Hematopoietic multipotent progenitor cell treated with erythropoietin and hydrocortisone succinate and interleukin-3 and kit ligand, for 17 days (in vitro differentiated cells): ENCODE measurements around the gene EHD1.

Experiments used
- DNase-seq: peaks from one replicate; pipeline ENCODE4 v3.0.0-alpha.2; 2015; ENCODE audit warnings: low spot score

Gene EHD1

GRCh38 chr11:64909653-64910343 is 31.4 kb upstream of the EHD1 start:
- DNase-seq = no peak

- no peak for DNase-seq
Measured at GRCh38 chr11:64908766-64909165, 30.3 kb upstream of the EHD1 start.

GRCh38 chr11:64906314-64906635 is 27.9 kb upstream of the EHD1 start:
- no peak for DNase-seq

GRCh38 chr11:64905516-64906313 is 27.3 kb upstream of the EHD1 start:
- DNase-seq = no peak

- DNase-seq = no peak
Measured at GRCh38 chr11:64903291-64903833, 24.9 kb upstream of the EHD1 start.

GRCh38 chr11:64902102-64902900 is 23.9 kb upstream of the EHD1 start:
- DNase-seq = no peak

GRCh38 chr11:64900774-64901173 is 22.4 kb upstream of the EHD1 start:
- no peak for DNase-seq

- DNase-seq = no peak
Measured at GRCh38 chr11:64900263-64900678, 21.9 kb upstream of the EHD1 start.

GRCh38 chr11:64898541-64898940 is 20.1 kb upstream of the EHD1 start:
- no peak for DNase-seq

GRCh38 chr11:64898076-64898445 is 19.6 kb upstream of the EHD1 start:
- no peak for DNase-seq

GRCh38 chr11:64897381-64898075 is 19.1 kb upstream of the EHD1 start:
- no peak for DNase-seq

GRCh38 chr11:64896448-64897022 is 18.1 kb upstream of the EHD1 start:
- DNase-seq = no peak

GRCh38 chr11:64894812-64895452 is 16.5 kb upstream of the EHD1 start:
- no peak for DNase-seq

GRCh38 chr11:64894070-64894811 is 15.8 kb upstream of the EHD1 start:
- peak; percentile 90 for DNase-seq

GRCh38 chr11:64893194-64894069 is 15.0 kb upstream of the EHD1 start:
- peak; percentile 23 for DNase-seq

- no peak for DNase-seq
Measured at GRCh38 chr11:64892838-64893193, 14.4 kb upstream of the EHD1 start.

- DNase-seq = no peak
Measured at GRCh38 chr11:64892411-64892831, 14.0 kb upstream of the EHD1 start.

GRCh38 chr11:64891880-64892279 is 13.5 kb upstream of the EHD1 start:
- no peak for DNase-seq

GRCh38 chr11:64891215-64891848 is 12.9 kb upstream of the EHD1 start:
- no peak for DNase-seq
